K562 (cell line): ENCODE results near the gene GUCA2B. TPM values are rescaled to one million over a fixed set of nuclear protein-coding genes. Genes with fewer than 3 reads are reported as not detected.
A peak's percentile ranks its signal among the peaks of the same experiment; 100 is the strongest.

ENCODE experiments used
- ATAC-seq: fragments of 200-7000 bp; cut with Tn5 transposase; 3 replicates; pipeline ENCODE4 v1.9.1; 2020; ENCODE audit warnings: moderate library complexity
- BruUV-seq: library from RNA; stranded (reverse); fragments of 400-500 nt; replicated peaks from 2 replicates; lab custom pipeline; 2021; lab: Mats Ljungman, UMichigan
- CTCF ChIA-PET: fragments of 300-600 bp; formaldehyde crosslinking; extraction: SDS; loops from one replicate; lab custom pipeline; 2021; ENCODE audit warnings: low intra/inter-chr PET ratio; lab: Yijun Ruan, JAX
- POLR2A ChIA-PET: fragments of 300-600, 350-650 bp; sonication (Branson Sonifier 250); formaldehyde crosslinking; extraction: SDS; loops from one replicate; lab custom pipeline; 2021; ENCODE audit warnings: antibody characterized with exemption, inconsistent platforms; lab: Yijun Ruan, JAX
- DNase-seq, 4 experiments: peaks; one replicate each; pipeline versions ENCODE4 v3.0.0 to v3.0.0-alpha.2; 2011 to 2018; ENCODE audit warnings: low spot score in 3 of 4, mixed read lengths in 3 of 4; ENCODE audit errors: extremely low read depth in 1 of 4
- FAIRE-seq: peaks from 2 replicates; lab custom pipeline; 2011; peaks lifted over from hg19 to GRCh38; lab: Jason Lieb, UNC
- H2AFZ ChIP-seq: 2 replicates; pipeline ENCODE4 v1.6.0; 2011; ENCODE audit warnings: low read depth, low read length, control low read depth, inconsistent platforms
- H3K27ac ChIP-seq: fragments of 200-600 bp; 3 replicates; pipeline ENCODE4 v1.8.0; 2011; ENCODE audit warnings: low read depth, mild to moderate bottlenecking, control low read depth, inconsistent platforms, low read length, moderate library complexity, mixed read lengths; ENCODE audit errors: extremely low read depth
- H3K27me3 ChIP-seq, 2 experiments: fragments of 300-600 bp in 1 of 2; 2 replicates in 1 of 2; 3 replicates in 1 of 2; pipeline versions ENCODE4 v1.6.0 to v1.8.0; 2011; ENCODE audit warnings: inconsistent platforms in 2 of 2, low read length in 2 of 2, mild to moderate bottlenecking in 1 of 2, mixed read lengths in 1 of 2, moderate library complexity in 1 of 2; ENCODE audit not compliant: control insufficient read depth in 2 of 2, insufficient read depth in 2 of 2
- H3K36me3 ChIP-seq: fragments of 300-600 bp; 3 replicates; pipeline ENCODE4 v1.8.0; 2011; ENCODE audit warnings: mild to moderate bottlenecking, low read length, inconsistent platforms; ENCODE audit not compliant: control insufficient read depth, insufficient read depth
- H3K4me1 ChIP-seq, 2 experiments: fragments of 200-600 bp in 1 of 2; replicated peaks in 1 of 2; 2 replicates in 1 of 2; 3 replicates in 1 of 2; pipeline versions ENCODE4 v1.5.1 to v1.8.0; 2011; ENCODE audit warnings: inconsistent platforms in 2 of 2, low read length in 2 of 2, mild to moderate bottlenecking in 1 of 2, mixed read lengths in 1 of 2, moderate library complexity in 1 of 2; ENCODE audit not compliant: control insufficient read depth in 2 of 2, insufficient read depth in 2 of 2
- H3K4me2 ChIP-seq: 2 replicates; pipeline ENCODE4 v1.6.1; 2011; ENCODE audit warnings: low read length, control low read depth, inconsistent platforms, mixed read lengths; ENCODE audit not compliant: insufficient read depth
- H3K4me3 ChIP-seq: fragments of 200-600 bp; sonication (generic), shearing (Covaris generic); 2 replicates; pipeline ENCODE4 v1.5.1; 2016; ENCODE audit warnings: control low read depth, inconsistent platforms
- H3K79me2 ChIP-seq: fragments of 200-600 bp; 3 replicates; pipeline ENCODE4 v1.8.0; 2011; ENCODE audit warnings: low read length, inconsistent platforms; ENCODE audit not compliant: control insufficient read depth, insufficient read depth
- H3K9ac ChIP-seq, 2 experiments: 2 replicates each; pipeline versions ENCODE4 v1.6.0 to v1.6.1; 2011; ENCODE audit warnings: low read depth in 2 of 2, low read length in 2 of 2, control low read depth in 1 of 2, inconsistent platforms in 1 of 2, mild to moderate bottlenecking in 1 of 2, mixed read lengths in 1 of 2; ENCODE audit not compliant: insufficient read depth in 1 of 2
- H3K9me1 ChIP-seq: one replicate; pipeline ENCODE4 v1.6.0; 2011; ENCODE audit warnings: inconsistent platforms, mild to moderate bottlenecking, low read length, moderate library complexity; ENCODE audit not compliant: control insufficient read depth, insufficient read depth
- H3K9me3 ChIP-seq: replicated peaks from 2 replicates; pipeline ENCODE4 v1.5.1; 2011; ENCODE audit warnings: low read depth, low read length, inconsistent platforms; ENCODE audit not compliant: control insufficient read depth, insufficient read depth
- H4K20me1 ChIP-seq: replicated peaks from 2 replicates; pipeline ENCODE4 v1.6.1; 2011; ENCODE audit warnings: low read length, inconsistent platforms, mixed read lengths; ENCODE audit not compliant: control insufficient read depth, insufficient read depth
- BRF1 ChIP-seq: IDR thresholded peaks from 3 replicates; pipeline ENCODE4 v1.6.1; 2011; ENCODE audit warnings: borderline replicate concordance, mild to moderate bottlenecking; ENCODE audit not compliant: insufficient read length; ENCODE audit errors: extremely low read depth
- GTF2B ChIP-seq: IDR thresholded peaks from 2 replicates; pipeline ENCODE4 v1.6.1; 2011; ENCODE audit not compliant: insufficient read length; ENCODE audit errors: extremely low read depth
- POLR2AphosphoS5 ChIP-seq: IDR thresholded peaks from 2 replicates; pipeline ENCODE4 v1.6.1; 2011; ENCODE audit warnings: mild to moderate bottlenecking, low read depth, low read length, moderate library complexity; ENCODE audit not compliant: control insufficient read depth, insufficient read depth
- SREBF1 ChIP-seq: fragments of 150-350 bp; IDR thresholded peaks from 2 replicates; pipeline ENCODE4 v1.6.1; 2014; ENCODE audit warnings: antibody characterized with exemption, low read depth, low read length, borderline replicate concordance
- U2AF1 ChIP-seq: fragments of 200-400 bp; formaldehyde crosslinking; optimal IDR thresholded peaks from 2 replicates; pipeline ENCODE3; 2017; ENCODE audit warnings: mild to moderate bottlenecking, low read depth, low read length, moderate library complexity
- ZNF408 ChIP-seq: fragments of 250-450 bp; sonication (Bioruptor Pico); IDR thresholded peaks from 2 replicates; pipeline ENCODE4 v1.4.0; 2020; ENCODE audit warnings: low read depth, mild to moderate bottlenecking, moderate library complexity
- WGBS: fragments of 100-300 bp; shearing (Covaris generic); methylation state at CpG from one replicate; pipeline ENCODE4 v1.1.6; 2016; ENCODE audit warnings: low coverage, mixed read lengths; ENCODE audit not compliant: insufficient coverage; ENCODE audit errors: missing lambda C conversion rate; 5-methylcytosine and 5-hydroxymethylcytosine counted together
- in situ Hi-C: fragments of 300-500 bp; cut with MboI; formaldehyde crosslinking; loops from 4 replicates; pipeline ENCODE4 v1.15.0; 2018; ENCODE audit warnings: inconsistent platforms, mixed read lengths
- intact Hi-C: fragments of 100-400 bp; cut with micrococcal nuclease; formaldehyde crosslinking; loops from 2 replicates; pipeline ENCODE4 v1.14.2; 2022
- polyA plus RNA-seq, 8 experiments: library from polyadenylated mRNA; depleted of rRNA in 4 of 8; stranded (reverse) in 5 of 8; unstranded in 3 of 8; fragments of >200 nt; fragmentation: Nextera tagmentation in 2 of 8; fragmentation: Illumina TruSeq in 1 of 8; extraction: Ambion mirVana in 2 of 8; extraction: Trizol in 1 of 8; gene quantifications; 2 replicates each; pipeline versions ENCODE4 v1.2.1 to v1.2.3, GENCODE V29; 2011 to 2014; ENCODE audit warnings: inconsistent platforms in 1 of 8, missing spikeins in 1 of 8
- total RNA-seq, 7 experiments: library from RNA; depleted of rRNA in 6 of 7; stranded (reverse); fragments of >200 nt in 6 of 7; fragmentation: Illumina TruSeq in 2 of 7; extraction: Trizol in 2 of 7; gene quantifications; 2 replicates each; pipeline versions ENCODE4 v1.2.1 to v1.2.3, GENCODE V29; 2011 to 2021; ENCODE audit warnings: low replicate concordance in 1 of 7

GUCA2B gene
- total and polyA plus RNA-seq, 9 of the 15 experiments (the other 6 are each of a cell fraction or from before 2014, with no cell fraction given) = not detected

GRCh38 chr1:42154685-42155084 is 1.5 kb downstream of the GUCA2B start (continued):
- TF ChIP-seq GTF2B (no peak), BRF1 (no peak), SREBF1 (no peak)
- TF ChIP-seq, all 486 proteins: peak for 0

- Histone ChIP-seq H3K4me1 (peaks cover 0 to 5% of the 10 kb centered on the region in 2 experiments; a peak in 1 of 5 replicates), H3K9ac (peak overlapping the region in 1 of 2 experiments; percentile 56; a peak in 2 of 4 replicates), H2AFZ (no peak overlapping the region), H3K9me1 (no peaks in the 10 kb centered on the region), H3K27ac (no peak overlapping the region), H3K36me3 (no peaks in the 10 kb centered on the region), H3K4me3 (no peak overlapping the region), H4K20me1 (no peaks in the 10 kb centered on the region; the same call in none of the 2 replicates), H3K4me2 (no peak overlapping the region), H3K9me3 (no peaks in the 10 kb centered on the region), H3K79me2 (no peaks in the 10 kb centered on the region), H3K27me3 (peaks cover 28 to 63% of the 10 kb centered on the region in 2 experiments; a peak in 4 of 5 replicates)
- in situ Hi-C loops = no loop called here
- no peak for FAIRE-seq
- ATAC-seq = no peak; the same call in 2 of the 3 replicates
- 0% methylated on average over 12 of the region's 12 CpGs for WGBS
- ChIA-PET CTCF (no interaction called here), POLR2A (interaction anchor here (0.7 to 1.3 kb wide), 3 partner anchors 45 to 1707 kb away, joined by 3 to 5 read pairs (median 3); no protein-coding TSS in a partner anchor)
- no TSS peak for BruUV-seq
- no peak for DNase-seq
- TF ChIP-seq ZNF408 (no peak), U2AF1 (no peak), POLR2AphosphoS5 (no peak)
- intact Hi-C loops = no loop called here
Observed at GRCh38 chr1:42155362-42155761, 2.2 kb downstream of the GUCA2B start.
